OCI-LY3 (cell line): ENCODE results near the gene DPY30.

Experiments
- EZH2phosphoT487 ChIP-seq: fragments of 200-600 bp; shearing (Covaris generic); IDR thresholded peaks from 2 replicates; pipeline ENCODE4 v1.6.1; 2018; ENCODE audit warnings: antibody characterized with exemption, mixed run types, low read depth
- TF ChIP-seq, protein P1 (sequence below): fragments of 200-600, 300-600 bp; sonication (generic); IDR thresholded peaks from 2 replicates; pipeline ENCODE4 v1.5.1; 2014; ENCODE audit warnings: antibody characterized with exemption, low read length, low read depth

DNA sequence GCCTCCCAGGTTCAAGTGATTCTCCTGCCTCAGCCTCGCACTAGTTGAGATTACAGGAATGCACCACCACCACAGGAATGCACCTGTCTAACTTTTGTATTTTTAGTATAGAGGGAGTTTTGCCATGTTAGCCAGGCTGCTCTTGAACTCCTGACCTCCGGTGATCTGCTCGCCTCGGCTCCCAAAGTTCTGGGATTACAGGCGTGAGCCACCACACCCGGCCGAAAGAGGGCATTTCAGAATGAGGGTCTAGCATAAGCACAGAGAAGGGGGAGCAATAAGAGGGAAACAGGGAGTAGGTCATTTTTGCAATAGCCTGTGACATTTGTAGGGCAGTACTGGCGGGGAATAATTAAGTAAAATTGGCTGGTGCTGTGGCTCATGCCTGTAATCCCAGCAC lies 21.8 kb upstream of the DPY30 start:
- TF ChIP-seq, protein P1, sequence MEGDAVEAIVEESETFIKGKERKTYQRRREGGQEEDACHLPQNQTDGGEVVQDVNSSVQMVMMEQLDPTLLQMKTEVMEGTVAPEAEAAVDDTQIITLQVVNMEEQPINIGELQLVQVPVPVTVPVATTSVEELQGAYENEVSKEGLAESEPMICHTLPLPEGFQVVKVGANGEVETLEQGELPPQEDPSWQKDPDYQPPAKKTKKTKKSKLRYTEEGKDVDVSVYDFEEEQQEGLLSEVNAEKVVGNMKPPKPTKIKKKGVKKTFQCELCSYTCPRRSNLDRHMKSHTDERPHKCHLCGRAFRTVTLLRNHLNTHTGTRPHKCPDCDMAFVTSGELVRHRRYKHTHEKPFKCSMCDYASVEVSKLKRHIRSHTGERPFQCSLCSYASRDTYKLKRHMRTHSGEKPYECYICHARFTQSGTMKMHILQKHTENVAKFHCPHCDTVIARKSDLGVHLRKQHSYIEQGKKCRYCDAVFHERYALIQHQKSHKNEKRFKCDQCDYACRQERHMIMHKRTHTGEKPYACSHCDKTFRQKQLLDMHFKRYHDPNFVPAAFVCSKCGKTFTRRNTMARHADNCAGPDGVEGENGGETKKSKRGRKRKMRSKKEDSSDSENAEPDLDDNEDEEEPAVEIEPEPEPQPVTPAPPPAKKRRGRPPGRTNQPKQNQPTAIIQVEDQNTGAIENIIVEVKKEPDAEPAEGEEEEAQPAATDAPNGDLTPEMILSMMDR, result no peak
- TF ChIP-seq EZH2phosphoT487, result no peak
